Stimulated activated CD4-positive, alpha-beta T cell treated with anti-CD3 and anti-CD28 coated beads, Interleukin-2, amount 100 ng/mL, for 24 hours (primary cell): ENCODE results near the gene SLC66A2.
"Not testable (repeated sequence)": the region's sequence is repeated elsewhere in the genome, so short reads cannot be mapped to it uniquely, and the experiment has no call there.

Source experiments
- DNase-seq, 2 donors: peaks; one replicate each; pipeline ENCODE4 v3.0.0-alpha.2; 2020

The SLC66A2 gene

GRCh38 chr18:79951545-79952455, at the start of gene SLC66A2:
Gene SLC66A2, minus strand, starts transcription at chr18:79951653. Its CDS starts 727 bp downstream, at chr18:79950926.
- DNase-seq: peak; percentile 96 to 98

GRCh38 chr18:80000877-80001276, 49.4 kb upstream of the SLC66A2 start:
- DNase-seq: no peak

- DNase-seq: not testable (repeated sequence)
Measured at GRCh38 chr18:79999701-80000100, 48.2 kb upstream of the SLC66A2 start.

- no peak for DNase-seq
Measured at GRCh38 chr18:79991494-79991893, 40.0 kb upstream of the SLC66A2 start.

GRCh38 chr18:79989195-79989497, 37.7 kb upstream of the SLC66A2 start:
- no peak for DNase-seq

- DNase-seq: peak; percentile 84 to 88
Measured at GRCh38 chr18:79988451-79989194, 37.2 kb upstream of the SLC66A2 start, which contains the start of gene TXNL4A. Gene TXNL4A, minus strand, starts transcription at chr18:79988563. Its CDS starts 171 bp downstream, at chr18:79988392.

- DNase-seq: peak; percentile 68
Measured at GRCh38 chr18:79988071-79988450, 36.6 kb upstream of the SLC66A2 start.

- DNase-seq: no peak
Measured at GRCh38 chr18:79987566-79987965, 36.1 kb upstream of the SLC66A2 start.

GRCh38 chr18:79986726-79987125, 35.3 kb upstream of the SLC66A2 start:
- no peak for DNase-seq

- no peak for DNase-seq
Measured at GRCh38 chr18:79985172-79985571, 33.7 kb upstream of the SLC66A2 start.

GRCh38 chr18:79983793-79984192, 32.3 kb upstream of the SLC66A2 start:
- no peak for DNase-seq

- no peak for DNase-seq
Measured at GRCh38 chr18:79983253-79983652, 31.8 kb upstream of the SLC66A2 start.

- peak in 1 of 2 donors; percentile 35 for DNase-seq
Measured at GRCh38 chr18:79982736-79983135, 31.3 kb upstream of the SLC66A2 start.

- DNase-seq: no peak
Measured at GRCh38 chr18:79980585-79980984, 29.1 kb upstream of the SLC66A2 start.

GRCh38 chr18:79979843-79980242, 28.4 kb upstream of the SLC66A2 start:
- no peak for DNase-seq

GRCh38 chr18:79975985-79976680, 24.7 kb upstream of the SLC66A2 start:
- DNase-seq: no peak

- DNase-seq: no peak
Measured at GRCh38 chr18:79975043-79975442, 23.6 kb upstream of the SLC66A2 start.

- DNase-seq: no peak
Measured at GRCh38 chr18:79974025-79974654, 22.7 kb upstream of the SLC66A2 start.

GRCh38 chr18:79973517-79973916, 22.1 kb upstream of the SLC66A2 start:
- DNase-seq: no peak

- no peak for DNase-seq
Measured at GRCh38 chr18:79972720-79973119, 21.3 kb upstream of the SLC66A2 start.

GRCh38 chr18:79971986-79972385, 20.5 kb upstream of the SLC66A2 start:
- DNase-seq: no peak

GRCh38 chr18:79971211-79971952, 19.9 kb upstream of the SLC66A2 start:
- no peak for DNase-seq
